ENCODE measurements around the gene OR6K2.

GRCh38 chr1:158666037-158666436 is 34.4 kb downstream of the OR6K2 start:
- TF ChIP-seq CTCF (IDR thresholded peaks at IDR 0.05; ENCODE audit: poor library complexity) (no peak), EZH2 (IDR thresholded peaks at IDR 0.05; ENCODE audit: borderline replicate concordance) (no peak), EZH2phosphoT487 (IDR thresholded peaks at IDR 0.05; ENCODE audit: low read depth, severe bottlenecking, unreplicated experiment) (no peak)
